ENCODE measurements around the gene SH3TC1. TPM values are rescaled to one million over a fixed set of nuclear protein-coding genes. Genes with fewer than 3 reads are reported as not detected.

Gene SH3TC1
- total and polyA plus RNA-seq, 4 donors: 6.5 to 34.6 (median 25.8) TPM

GRCh38 chr4:8251110-8251883 is 52.2 kb downstream of the SH3TC1 start:
- no peaks in the 10 kb centered on the region for H3K36me3 ChIP-seq (ENCODE audit: control insufficient read depth in 4 of 4, insufficient read depth in 3 of 4, low read depth in 1 of 4, low read length in 3 of 4)
- WGBS: 93% methylated on average over 24 of the region's 24 CpGs
- H3K9me3 ChIP-seq (ENCODE audit: control insufficient read depth in 4 of 4, low read length in 3 of 4): no peaks in the 10 kb centered on the region
- H3K4me1 ChIP-seq (ENCODE audit: control insufficient read depth in 4 of 4, insufficient read depth in 4 of 4, low read length in 3 of 4): peaks cover 13 to 18% (median 14%) of the 10 kb centered on the region in 4 donors
- DNase-seq (ENCODE audit: low spot score): no peak
- no peak overlapping the region for H3K27ac ChIP-seq (ENCODE audit: low read depth in 1 of 2, low read length in 2 of 2)
- H3K9ac ChIP-seq (ENCODE audit: low read depth in 1 of 2, low read length in 2 of 2): no peak overlapping the region
- no peaks in the 10 kb centered on the region for H3K27me3 ChIP-seq (ENCODE audit: control insufficient read depth in 4 of 4, insufficient read depth in 4 of 4, low read length in 3 of 4)
- TF ChIP-seq ATF3 (IDR thresholded peaks at IDR 0.05) (no peak), HNF4A (conservative IDR thresholded peaks at IDR 0.05) (no peak), MAX (IDR thresholded peaks at IDR 0.05) (no peak), RXRA (IDR thresholded peaks at IDR 0.05) (no peak), FOXA1 (IDR thresholded peaks at IDR 0.05) (no peak), JUND (IDR thresholded peaks at IDR 0.05) (no peak), CTCF (IDR thresholded peaks at IDR 0.05; ENCODE audit: low read depth, low read length, missing input control) (no peak), FOXA2 (IDR thresholded peaks at IDR 0.05) (no peak), HNF4G (IDR thresholded peaks at IDR 0.05) (no peak), NR2F2 (IDR thresholded peaks at IDR 0.05) (no peak), EGR1 (IDR thresholded peaks at IDR 0.05; ENCODE audit: low read depth in 2 of 2) (no peak), SP1 (IDR thresholded peaks at IDR 0.05) (no peak)
- no peak overlapping the region for H3K4me3 ChIP-seq (ENCODE audit: low read depth in 1 of 3, low read length in 3 of 3)

GRCh38 chr4:8252301-8253173 is 53.4 kb downstream of the SH3TC1 start:
- TF ChIP-seq RAD21 (IDR thresholded peaks at IDR 0.05) (no peak), HNF4G (IDR thresholded peaks at IDR 0.05) (no peak), HNF4A (conservative IDR thresholded peaks at IDR 0.05) (no peak), YY1 (IDR thresholded peaks at IDR 0.05) (no peak), REST (IDR thresholded peaks at IDR 0.05) (no peak), MAX (IDR thresholded peaks at IDR 0.05) (no peak), ATF3 (IDR thresholded peaks at IDR 0.05) (no peak), ZBTB33 (IDR thresholded peaks at IDR 0.05) (no peak), TAF1 (conservative IDR thresholded peaks at IDR 0.05) (no peak), RXRA (IDR thresholded peaks at IDR 0.05) (no peak), FOXA1 (IDR thresholded peaks at IDR 0.05) (no peak), FOXA2 (IDR thresholded peaks at IDR 0.05) (no peak)
- Histone ChIP-seq H3K4me1 (ENCODE audit: control insufficient read depth in 4 of 4, insufficient read depth in 4 of 4, low read length in 3 of 4) (peaks cover 4 to 6% (median 4%) of the 10 kb centered on the region in 4 donors), H3K27ac (ENCODE audit: low read depth in 1 of 2, low read length in 2 of 2) (no peak overlapping the region), H3K36me3 (ENCODE audit: control insufficient read depth in 4 of 4, insufficient read depth in 3 of 4, low read depth in 1 of 4, low read length in 3 of 4) (no peaks in the 10 kb centered on the region), H3K27me3 (ENCODE audit: control insufficient read depth in 4 of 4, insufficient read depth in 4 of 4, low read length in 3 of 4) (no peaks in the 10 kb centered on the region), H3K9ac (ENCODE audit: low read depth in 1 of 2, low read length in 2 of 2) (no peak overlapping the region), H3K4me3 (ENCODE audit: low read depth in 1 of 3, low read length in 3 of 3) (no peak overlapping the region), H3K9me3 (ENCODE audit: control insufficient read depth in 4 of 4, low read length in 3 of 4) (no peaks in the 10 kb centered on the region)
- WGBS: 81% methylated on average over 23 of the region's 23 CpGs
- no peak for DNase-seq (ENCODE audit: low spot score)
